A549 treated with AZD9567 at 1 μM for 4 hours (cell line): Measurements from ENCODE around the gene TASOR. TPM values are rescaled to one million over a fixed set of nuclear protein-coding genes. Genes with fewer than 3 reads are reported as not detected.

Experiments used
- total RNA-seq: library from RNA; stranded (reverse); fragments of 200-300 nt; extraction: Qiagen RNA extraction; gene quantifications from 5 replicates; pipeline ENCODE4 v1.2.3, GENCODE V29; 2022; ENCODE audit not compliant: insufficient read depth

The TASOR gene
- total RNA-seq, result 15.8 to 32.7 TPM (median 18.6 TPM) in 5 replicates

GRCh38 chr3:56683122-56683817 is at the start of gene TASOR:
Gene TASOR, minus strand, starts transcription at chr3:56683265. Its CDS starts 259 bp downstream, at chr3:56683006.

Other genes with a start within 250 kb of the TASOR start
- 0.09 to 0.38 TPM (median 0.33 TPM) in 3 of 5 replicates, not detected in the others for gene ERC2, start 214.8 kb downstream of the TASOR start, total RNA-seq
- 4.3 to 7.9 TPM (median 5.8 TPM) in 5 replicates for gene CCDC66, start 126.1 kb downstream of the TASOR start, total RNA-seq
- 6.6 to 10.3 TPM (median 8.2 TPM) in 5 replicates for gene ARHGEF3, start 118.7 kb upstream of the TASOR start, total RNA-seq